ENCODE results near the gene DDI1.

DNA sequence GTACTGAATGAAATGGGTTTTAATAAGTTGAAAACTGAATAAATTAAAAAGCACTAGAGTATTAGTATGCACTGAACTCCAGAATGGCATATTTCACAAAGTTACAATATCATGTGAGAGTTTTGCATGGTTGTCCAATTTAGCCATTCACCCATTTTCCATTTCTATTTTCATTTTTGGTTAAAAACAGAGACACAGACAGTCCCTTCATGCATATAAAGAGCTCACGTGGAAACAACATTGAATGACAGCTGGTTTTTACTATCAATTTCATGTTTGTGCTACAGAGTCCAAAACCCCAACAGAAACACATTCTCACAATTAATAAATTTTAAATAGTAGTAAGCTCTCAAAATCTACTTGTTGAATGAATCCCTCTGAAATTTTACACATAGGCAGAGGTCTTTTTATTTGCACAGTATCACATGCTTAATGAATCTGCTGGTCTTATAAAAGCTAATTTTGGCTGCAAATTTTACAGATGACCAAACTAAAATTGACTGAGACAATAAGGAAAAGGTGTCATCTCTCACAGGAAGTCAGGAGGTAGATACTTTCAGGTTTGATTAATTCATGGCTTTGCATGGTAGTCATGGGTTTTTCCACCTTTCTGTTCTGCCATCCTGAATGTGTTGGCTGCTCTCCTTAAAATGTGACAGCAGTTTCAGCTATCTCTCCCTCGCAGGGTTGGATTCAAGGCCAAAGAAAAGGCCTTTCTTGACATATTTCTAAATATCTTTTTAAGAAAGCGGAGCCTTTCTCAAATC lies 20.6 kb upstream of the DDI1 start:
- TF ChIP-seq, protein P1, sequence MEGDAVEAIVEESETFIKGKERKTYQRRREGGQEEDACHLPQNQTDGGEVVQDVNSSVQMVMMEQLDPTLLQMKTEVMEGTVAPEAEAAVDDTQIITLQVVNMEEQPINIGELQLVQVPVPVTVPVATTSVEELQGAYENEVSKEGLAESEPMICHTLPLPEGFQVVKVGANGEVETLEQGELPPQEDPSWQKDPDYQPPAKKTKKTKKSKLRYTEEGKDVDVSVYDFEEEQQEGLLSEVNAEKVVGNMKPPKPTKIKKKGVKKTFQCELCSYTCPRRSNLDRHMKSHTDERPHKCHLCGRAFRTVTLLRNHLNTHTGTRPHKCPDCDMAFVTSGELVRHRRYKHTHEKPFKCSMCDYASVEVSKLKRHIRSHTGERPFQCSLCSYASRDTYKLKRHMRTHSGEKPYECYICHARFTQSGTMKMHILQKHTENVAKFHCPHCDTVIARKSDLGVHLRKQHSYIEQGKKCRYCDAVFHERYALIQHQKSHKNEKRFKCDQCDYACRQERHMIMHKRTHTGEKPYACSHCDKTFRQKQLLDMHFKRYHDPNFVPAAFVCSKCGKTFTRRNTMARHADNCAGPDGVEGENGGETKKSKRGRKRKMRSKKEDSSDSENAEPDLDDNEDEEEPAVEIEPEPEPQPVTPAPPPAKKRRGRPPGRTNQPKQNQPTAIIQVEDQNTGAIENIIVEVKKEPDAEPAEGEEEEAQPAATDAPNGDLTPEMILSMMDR (IDR thresholded peaks at IDR 0.05): no peak
- TF ChIP-seq EZH2 (IDR thresholded peaks at IDR 0.05; ENCODE audit: borderline replicate concordance, insufficient read depth, low read depth, low read length, poor library complexity, severe bottlenecking): no peak
